PC-9 (cell line): Measurements from ENCODE around the gene CEMIP2. TPM values are rescaled to one million over a fixed set of nuclear protein-coding genes. Genes with fewer than 3 reads are reported as not detected.
A peak's percentile ranks its signal among the peaks of the same experiment; 100 is the strongest.

Source experiments
- BruUV-seq: library from RNA; stranded (reverse); fragments of 400-500 nt; replicated peaks from 2 replicates; lab custom pipeline; 2021; lab: Mats Ljungman, UMichigan
- CTCF ChIA-PET: fragments of 300-600 bp; sonication (Branson Sonifier 250); formaldehyde crosslinking; loops from one replicate; lab custom pipeline; 2022; ENCODE audit warnings: antibody characterized with exemption; lab: Charles Lee
- POLR2A ChIA-PET: fragments of 300-600 bp; sonication (Branson Sonifier 250); formaldehyde crosslinking; loops from one replicate; lab custom pipeline; 2022; ENCODE audit warnings: antibody characterized with exemption; ENCODE audit not compliant: unreplicated experiment; lab: Charles Lee
- DNase-seq, 2 experiments: peaks; one replicate each; pipeline versions ENCODE4 v3.0.0 to v3.0.0-alpha.2; 2015 to 2022; ENCODE audit warnings: mixed read lengths in 1 of 2
- H2AFZ ChIP-seq: fragments of 200-600 bp; sonication (generic); 2 replicates; pipeline ENCODE4 v1.8.1; 2017; ENCODE audit warnings: antibody characterized with exemption
- H3F3A ChIP-seq: fragments of 200-600 bp; sonication (generic); 2 replicates; pipeline ENCODE4 v1.8.1; 2017; ENCODE audit warnings: antibody characterized with exemption, mild to moderate bottlenecking, low read depth; ENCODE audit not compliant: insufficient read depth
- H3K27ac ChIP-seq: fragments of 200-600 bp; sonication (generic); 2 replicates; pipeline ENCODE4 v1.6.1; 2016; ENCODE audit warnings: mixed run types
- H3K27me3 ChIP-seq: fragments of 200-600 bp; sonication (generic); 2 replicates; pipeline ENCODE4 v1.6.1; 2016; ENCODE audit warnings: low read depth, mixed run types; ENCODE audit not compliant: insufficient read depth
- H3K36me3 ChIP-seq: fragments of 200-600 bp; sonication (generic); 2 replicates; pipeline ENCODE4 v1.6.1; 2016; ENCODE audit warnings: low read depth, mixed run types
- H3K4me1 ChIP-seq: fragments of 200-600 bp; sonication (generic); replicated peaks from 2 replicates; pipeline ENCODE4 v1.6.1; 2016; ENCODE audit warnings: mixed run types; ENCODE audit not compliant: insufficient read depth
- H3K4me2 ChIP-seq: fragments of 200-600 bp; sonication (generic); 2 replicates; pipeline ENCODE4 v1.6.1; 2017; ENCODE audit warnings: mixed run types
- H3K4me3 ChIP-seq: fragments of 200-600 bp; sonication (generic); 2 replicates; pipeline ENCODE4 v1.6.1; 2016; ENCODE audit warnings: mixed run types
- H3K79me2 ChIP-seq: fragments of 200-600 bp; sonication (generic); 2 replicates; pipeline ENCODE4 v1.6.1; 2017; ENCODE audit warnings: low read depth, mixed run types
- H3K9me2 ChIP-seq: fragments of 200-600 bp; sonication (generic); 2 replicates; pipeline ENCODE4 v1.8.1; 2017; ENCODE audit warnings: mild to moderate bottlenecking; ENCODE audit not compliant: insufficient read depth
- H3K9me3 ChIP-seq: fragments of 200-600 bp; sonication (generic); 2 replicates; pipeline ENCODE4 v1.8.1; 2016; ENCODE audit warnings: low read depth; ENCODE audit not compliant: insufficient read depth
- H4K20me1 ChIP-seq: fragments of 200-600 bp; sonication (generic); 2 replicates; pipeline ENCODE4 v1.8.1; 2017; ENCODE audit not compliant: insufficient read depth
- CTCF ChIP-seq: fragments of 200-600 bp; sonication (generic); conservative IDR thresholded peaks from 2 replicates; pipeline ENCODE4 v1.6.1; 2017; ENCODE audit warnings: mixed run types, antibody characterized with exemption, mild to moderate bottlenecking, moderate library complexity
- EZH2 ChIP-seq: fragments of 200-600 bp; sonication (generic); IDR thresholded peaks from 2 replicates; pipeline ENCODE4 v1.8.0; 2017; ENCODE audit warnings: antibody characterized with exemption, low read depth
- intact Hi-C: fragments of 100-400 bp; cut with micrococcal nuclease; formaldehyde crosslinking; loops from one replicate; pipeline ENCODE4 v1.10.0; 2022; ENCODE audit not compliant: unreplicated experiment
- total RNA-seq: library from RNA; stranded (reverse); gene quantifications from 2 replicates; pipeline ENCODE4 v1.2.3, GENCODE V29; 2021

Gene CEMIP2
- total RNA-seq, 1 experiment from 2014 or later, result 77.0 TPM

GRCh38 chr9:71676460-71676859 lies 91.9 kb downstream of the CEMIP2 start:
- Histone ChIP-seq H3K36me3 (no peaks in the 10 kb centered on the region), H3K27me3 (no peaks in the 10 kb centered on the region), H3K27ac (peak overlapping the region; percentile 71), H2AFZ (no peak overlapping the region), H4K20me1 (no peaks in the 10 kb centered on the region), H3K9me2 (no peaks in the 10 kb centered on the region; the same call in 1 of the 2 replicates), H3K9me3 (peaks cover 12% of the 10 kb centered on the region; the same call in 1 of the 2 replicates), H3F3A (peaks cover 47% of the 10 kb centered on the region), H3K4me2 (no peak overlapping the region), H3K4me3 (no peak overlapping the region), H3K79me2 (no peaks in the 10 kb centered on the region), H3K4me1 (peaks cover 76% of the 10 kb centered on the region)
- ChIA-PET CTCF (no interaction called here), POLR2A (no interaction called here)
- BruUV-seq, result no TSS peak
- intact Hi-C loops, result no loop called here
- TF ChIP-seq EZH2 (no peak), CTCF (no peak)
- no peak for DNase-seq

GRCh38 chr9:71675857-71676165 lies 92.5 kb downstream of the CEMIP2 start:
- Histone ChIP-seq H3F3A (peaks cover 41% of the 10 kb centered on the region), H3K36me3 (no peaks in the 10 kb centered on the region), H2AFZ (no peak overlapping the region), H3K27me3 (no peaks in the 10 kb centered on the region), H3K9me2 (no peaks in the 10 kb centered on the region; the same call in 1 of the 2 replicates), H3K27ac (peak overlapping the region; percentile 71), H3K79me2 (no peaks in the 10 kb centered on the region), H3K4me2 (no peak overlapping the region), H3K9me3 (peaks cover 12% of the 10 kb centered on the region; the same call in 1 of the 2 replicates), H4K20me1 (no peaks in the 10 kb centered on the region), H3K4me3 (no peak overlapping the region), H3K4me1 (peaks cover 69% of the 10 kb centered on the region)
- intact Hi-C loops, result no loop called here
- DNase-seq, result peak in 1 of 2 experiments; percentile 74
- CTCF ChIA-PET, result no interaction called here
- BruUV-seq, result no TSS peak
- TF ChIP-seq CTCF (no peak), EZH2 (no peak)
- POLR2A ChIA-PET, result no interaction called here

GRCh38 chr9:71675105-71675856 lies 93.0 kb downstream of the CEMIP2 start:
- no peaks in the 10 kb centered on the region for H4K20me1 ChIP-seq
- peak overlapping the region; percentile 10; the same call in 1 of the 2 replicates for H3K4me2 ChIP-seq
- peaks cover 12% of the 10 kb centered on the region; the same call in 1 of the 2 replicates for H3K9me3 ChIP-seq
- POLR2A ChIA-PET, result no interaction called here
- peak overlapping the region; percentile 71 for H3K27ac ChIP-seq
- no peaks in the 10 kb centered on the region for H3K79me2 ChIP-seq
- no peak overlapping the region for H2AFZ ChIP-seq
- peaks cover 36% of the 10 kb centered on the region for H3F3A ChIP-seq
- no TSS peak for BruUV-seq
- intact Hi-C loops, result no loop called here
- CTCF ChIA-PET, result no interaction called here
- TF ChIP-seq CTCF, result no peak
- no peak for TF ChIP-seq EZH2
- DNase-seq, result peak in 1 of 2 experiments; percentile 60
- H3K4me1 ChIP-seq, result peaks cover 64% of the 10 kb centered on the region
- H3K27me3 ChIP-seq, result no peaks in the 10 kb centered on the region
- H3K4me3 ChIP-seq, result no peak overlapping the region
- no peaks in the 10 kb centered on the region for H3K36me3 ChIP-seq
- H3K9me2 ChIP-seq, result no peaks in the 10 kb centered on the region; the same call in 1 of the 2 replicates
